CD14-positive monocyte (primary cell): Measurements from ENCODE around the gene FAM177A1. TPM values are rescaled to one million over a fixed set of nuclear protein-coding genes. Genes with fewer than 3 reads are reported as not detected.

Experiments
- DNase-seq, 3 donors: peaks; one replicate each; pipeline ENCODE4 v3.0.0-alpha.2; 2011 to 2022
- H2AFZ ChIP-seq: 2 replicates; pipeline ENCODE4 v1.6.0; 2012; ENCODE audit warnings: mild to moderate bottlenecking, low read depth, low read length, inconsistent platforms; ENCODE audit not compliant: insufficient read depth, poor library complexity, severe bottlenecking
- H3K27ac ChIP-seq, 2 donors: 1 replicate in 1 of 2; 2 replicates in 1 of 2; pipeline ENCODE4 v1.5.1; 2012 to 2013; ENCODE audit warnings: low read length in 2 of 2, control low read depth in 1 of 2, inconsistent platforms in 1 of 2, low read depth in 1 of 2, mild to moderate bottlenecking in 1 of 2
- H3K27me3 ChIP-seq, 2 donors: one replicate each; pipeline versions ENCODE4 v1.6.0 to v1.6.1; 2011 to 2013; ENCODE audit warnings: low read length in 2 of 2; ENCODE audit not compliant: control insufficient read depth in 2 of 2, insufficient read depth in 2 of 2
- H3K36me3 ChIP-seq, 2 donors: replicated peaks in 1 of 2; 1 replicate in 1 of 2; 2 replicates in 1 of 2; pipeline versions ENCODE4 v1.5.1 to v1.6.1; 2012 to 2013; ENCODE audit warnings: low read length in 2 of 2, control low read depth in 1 of 2, inconsistent platforms in 1 of 2, mild to moderate bottlenecking in 1 of 2; ENCODE audit not compliant: insufficient read depth in 2 of 2, control insufficient read depth in 1 of 2
- H3K4me1 ChIP-seq, 2 donors: 1 replicate in 1 of 2; 2 replicates in 1 of 2; pipeline versions ENCODE4 v1.5.1 to v1.6.1; 2012 to 2013; ENCODE audit warnings: low read length in 2 of 2, control low read depth in 1 of 2, inconsistent platforms in 1 of 2, mild to moderate bottlenecking in 1 of 2, moderate library complexity in 1 of 2; ENCODE audit not compliant: insufficient read depth in 2 of 2, control insufficient read depth in 1 of 2
- H3K4me2 ChIP-seq: replicated peaks from 2 replicates; pipeline ENCODE3; 2012; ENCODE audit warnings: low read length, moderate library complexity, mild to moderate bottlenecking; ENCODE audit not compliant: poor library complexity, severe bottlenecking; ENCODE audit errors: extremely low read depth
- H3K4me3 ChIP-seq, 3 experiments: fragments of 200-600 bp in 1 of 3; sonication (generic) in 1 of 3; replicated peaks in 1 of 3; 1 replicate in 2 of 3; 2 replicates in 1 of 3; pipeline ENCODE4 v1.5.1; 2011 to 2013; ENCODE audit warnings: low read length in 3 of 3, mild to moderate bottlenecking in 3 of 3, control low read depth in 2 of 3, low read depth in 2 of 3, inconsistent platforms in 1 of 3, moderate library complexity in 1 of 3
- H3K79me2 ChIP-seq: 2 replicates; pipeline ENCODE4 v1.6.0; 2012; ENCODE audit warnings: mild to moderate bottlenecking, control low read depth, inconsistent platforms, low read length, moderate library complexity; ENCODE audit not compliant: insufficient read depth
- H3K9ac ChIP-seq: 2 replicates; pipeline ENCODE4 v1.6.0; 2017; ENCODE audit warnings: low read length, mild to moderate bottlenecking; ENCODE audit not compliant: insufficient read depth, poor library complexity, severe bottlenecking
- H3K9me3 ChIP-seq, 2 donors: replicated peaks in 1 of 2; 1 replicate in 1 of 2; 2 replicates in 1 of 2; pipeline versions ENCODE4 v1.5.1 to v1.6.1; 2012 to 2013; ENCODE audit warnings: low read length in 2 of 2, control low read depth in 1 of 2; ENCODE audit not compliant: control insufficient read depth in 1 of 2, insufficient read depth in 1 of 2
- H4K20me1 ChIP-seq: 2 replicates; pipeline ENCODE4 v1.6.0; 2012; ENCODE audit warnings: mild to moderate bottlenecking, low read length, control low read depth, moderate library complexity; ENCODE audit not compliant: insufficient read depth
- H3K27ac Mint-ChIP-seq, 7 donors: one replicate each; pipeline ENCODE4 v1.8.0; 2020; ENCODE audit warnings: mild to moderate bottlenecking in 7 of 7, mixed read lengths in 7 of 7, moderate library complexity in 6 of 7, inconsistent platforms in 2 of 7
- H3K27me3 Mint-ChIP-seq, 3 donors: one replicate each; pipeline ENCODE4 v1.8.0; 2021 to 2022; ENCODE audit warnings: low read depth in 3 of 3, mild to moderate bottlenecking in 3 of 3, mixed read lengths in 3 of 3, moderate library complexity in 3 of 3, inconsistent platforms in 1 of 3
- H3K36me3 Mint-ChIP-seq, 2 donors: one replicate each; pipeline ENCODE4 v1.8.0; 2020; ENCODE audit warnings: mixed read lengths in 2 of 2, inconsistent platforms in 1 of 2, mild to moderate bottlenecking in 1 of 2
- H3K4me1 Mint-ChIP-seq: one replicate; pipeline ENCODE4 v1.8.0; 2020; ENCODE audit warnings: mild to moderate bottlenecking, mixed read lengths
- H3K4me3 Mint-ChIP-seq, 2 donors: one replicate each; pipeline ENCODE4 v1.8.0; 2020; ENCODE audit warnings: mild to moderate bottlenecking in 2 of 2, mixed read lengths in 2 of 2, moderate library complexity in 1 of 2
- H3K9me3 Mint-ChIP-seq, 7 donors: one replicate each; pipeline ENCODE4 v1.8.0; 2020 to 2022; ENCODE audit warnings: mixed read lengths in 7 of 7, mild to moderate bottlenecking in 6 of 7, moderate library complexity in 6 of 7, inconsistent platforms in 2 of 7
- CTCF ChIP-seq: fragments of 200-600 bp; IDR thresholded peaks from one replicate; pipeline ENCODE4 v1.8.0; 2022; ENCODE audit warnings: antibody characterized with exemption, mild to moderate bottlenecking
- WGBS: methylation state at CpG from one replicate; pipeline ENCODE4 v1.1.5; 2013; ENCODE audit warnings: missing lambda C conversion rate; ENCODE audit not compliant: insufficient coverage; 5-methylcytosine and 5-hydroxymethylcytosine counted together
- intact Hi-C, 2 donors: fragments of 100-400 bp; cut with micrococcal nuclease; formaldehyde crosslinking; loops; one replicate each; pipeline versions ENCODE4 v1.15.0 to v1.15.1; 2023
- polyA plus RNA-seq, 3 donors: library from polyadenylated mRNA; depleted of rRNA in 1 of 3; unstranded in 2 of 3; stranded (reverse) in 1 of 3; fragments of 300-500 nt in 2 of 3; fragments of >200 nt in 1 of 3; fragmentation: Illumina TruSeq in 2 of 3; gene quantifications; 1 replicate in 2 of 3; 2 replicates in 1 of 3; pipeline ENCODE4 v1.2.3, GENCODE V29; 2012 to 2021

The FAM177A1 gene
- polyA plus RNA-seq, 3 donors = 12.5 to 48.1 (median 29.4) TPM

GRCh38 chr14:35113308-35113950, 67.4 kb downstream of the FAM177A1 start:
- H3K27me3 Mint-ChIP-seq = no peaks in the 10 kb centered on the region
- peak overlapping the region in 2 of 7 donors; percentile 55 to 73 for H3K27ac Mint-ChIP-seq
- peaks cover 54% of the 10 kb centered on the region for H4K20me1 ChIP-seq
- no peak overlapping the region for H2AFZ ChIP-seq
- no peak for DNase-seq
- H3K9ac ChIP-seq = no peak overlapping the region
- H3K79me2 ChIP-seq = peaks cover 57% of the 10 kb centered on the region
- peaks cover 0 to 7% (median 4%) of the 10 kb centered on the region in 7 donors for H3K9me3 Mint-ChIP-seq
- WGBS = no CpG with 5 or more reads among the region's 4 CpGs
- peaks cover 0 to 6% of the 10 kb centered on the region in 2 donors for H3K9me3 ChIP-seq
- H3K36me3 ChIP-seq = peaks cover 66 to 77% of the 10 kb centered on the region in 2 donors
- peaks cover 60 to 85% of the 10 kb centered on the region in 2 donors for H3K36me3 Mint-ChIP-seq
- H3K4me2 ChIP-seq = no peak overlapping the region
- H3K4me1 ChIP-seq = no peaks in the 10 kb centered on the region
- no peak overlapping the region for H3K4me3 Mint-ChIP-seq
- no peak for TF ChIP-seq CTCF
- H3K27me3 ChIP-seq = no peaks in the 10 kb centered on the region
- intact Hi-C loops = loop anchor here in 1 of 2 donors (10.0 kb wide), 1 partner anchor 129 kb away; the partner anchor contains the start of gene SRP54
- H3K4me3 ChIP-seq = no peak overlapping the region
- H3K27ac ChIP-seq = no peak overlapping the region
- peaks cover 13% of the 10 kb centered on the region for H3K4me1 Mint-ChIP-seq

GRCh38 chr14:35114036-35114435, 68.0 kb downstream of the FAM177A1 start:
- no peak overlapping the region for H3K27ac Mint-ChIP-seq
- no peak overlapping the region for H3K4me3 Mint-ChIP-seq
- TF ChIP-seq CTCF = no peak
- H3K9ac ChIP-seq = no peak overlapping the region
- no peak overlapping the region for H3K4me2 ChIP-seq
- H3K4me1 Mint-ChIP-seq = peaks cover 19% of the 10 kb centered on the region
- H3K9me3 ChIP-seq = peaks cover 0 to 6% of the 10 kb centered on the region in 2 donors
- no peak for DNase-seq
- peaks cover 63% of the 10 kb centered on the region for H3K79me2 ChIP-seq
- peaks cover 0 to 7% (median 4%) of the 10 kb centered on the region in 7 donors for H3K9me3 Mint-ChIP-seq
- no peak overlapping the region for H3K4me3 ChIP-seq
- peaks cover 60 to 81% of the 10 kb centered on the region in 2 donors for H3K36me3 Mint-ChIP-seq
- no CpG with 5 or more reads among the region's 2 CpGs for WGBS
- H4K20me1 ChIP-seq = peaks cover 54% of the 10 kb centered on the region
- H3K27me3 ChIP-seq = no peaks in the 10 kb centered on the region
- no peak overlapping the region for H2AFZ ChIP-seq
- H3K27me3 Mint-ChIP-seq = no peaks in the 10 kb centered on the region
- H3K27ac ChIP-seq = no peak overlapping the region
- peaks cover 60 to 72% of the 10 kb centered on the region in 2 donors for H3K36me3 ChIP-seq
- H3K4me1 ChIP-seq = peaks cover 0 to 2% of the 10 kb centered on the region in 2 donors
- intact Hi-C loops = loop anchor here in 1 of 2 donors (10.0 kb wide), 1 partner anchor 129 kb away; the partner anchor contains the start of gene SRP54
